Type B pancreatic cell (in vitro differentiated cells): ENCODE data around the gene DRGX. TPM values are rescaled to one million over a fixed set of nuclear protein-coding genes. Genes with fewer than 3 reads are reported as not detected.

Experiments used
- DNase-seq: peaks from one replicate; pipeline ENCODE4 v3.0.0; 2021; ENCODE audit warnings: mixed read lengths; ENCODE audit not compliant: unreplicated experiment; ENCODE audit errors: extremely low spot score
- H3K27ac Mint-ChIP-seq: 2 replicates; pipeline ENCODE4 v1.8.0; 2021; ENCODE audit warnings: mild to moderate bottlenecking, mixed read lengths
- H3K27me3 Mint-ChIP-seq: 2 replicates; pipeline ENCODE4 v1.8.0; 2021; ENCODE audit warnings: mixed read lengths
- H3K36me3 Mint-ChIP-seq: 2 replicates; pipeline ENCODE4 v1.8.0; 2021; ENCODE audit warnings: mixed read lengths
- H3K4me1 Mint-ChIP-seq: one replicate; pipeline ENCODE4 v1.8.0; 2021; ENCODE audit warnings: mixed read lengths; ENCODE audit not compliant: unreplicated experiment
- H3K4me3 Mint-ChIP-seq: 2 replicates; pipeline ENCODE4 v1.8.0; 2021; ENCODE audit warnings: mild to moderate bottlenecking, mixed read lengths
- H3K9me3 Mint-ChIP-seq: 2 replicates; pipeline ENCODE4 v1.8.0; 2021; ENCODE audit warnings: mixed read lengths
- total RNA-seq: library from RNA; stranded (reverse); gene quantifications from 2 replicates; pipeline ENCODE4 v1.2.1, GENCODE V29; 2021; ENCODE audit warnings: low replicate concordance
- TF ChIP-seq, protein P1 (sequence below): fragments of 200-600 bp; sonication (generic); conservative IDR thresholded peaks from 2 replicates; pipeline ENCODE4 v1.5.0; 2021; ENCODE audit warnings: antibody characterized with exemption, mild to moderate bottlenecking

Gene DRGX
- total RNA-seq, 1 donor from 2014 or later, result 0.22 TPM

DNA sequence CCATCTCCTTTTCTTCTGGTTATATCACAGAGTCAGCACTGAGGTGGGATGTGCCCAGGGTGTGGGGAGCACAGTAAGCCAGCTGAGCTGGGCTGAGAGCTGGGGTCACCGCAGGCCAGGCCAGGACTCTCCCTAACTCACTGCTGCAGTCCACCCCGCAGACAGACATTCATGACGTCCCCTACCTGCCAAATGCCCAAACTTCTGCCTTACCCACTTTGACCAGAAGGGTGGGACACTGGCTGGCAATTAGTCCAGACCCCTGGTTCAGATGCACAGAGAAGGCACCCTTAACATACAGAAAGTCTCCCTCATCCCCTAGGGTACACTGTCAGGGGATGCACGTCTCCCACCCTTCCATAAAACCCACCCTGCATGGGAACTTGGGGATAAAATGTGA lies 2.1 kb downstream of the DRGX start:
- DNase-seq, result no peak

DNA sequence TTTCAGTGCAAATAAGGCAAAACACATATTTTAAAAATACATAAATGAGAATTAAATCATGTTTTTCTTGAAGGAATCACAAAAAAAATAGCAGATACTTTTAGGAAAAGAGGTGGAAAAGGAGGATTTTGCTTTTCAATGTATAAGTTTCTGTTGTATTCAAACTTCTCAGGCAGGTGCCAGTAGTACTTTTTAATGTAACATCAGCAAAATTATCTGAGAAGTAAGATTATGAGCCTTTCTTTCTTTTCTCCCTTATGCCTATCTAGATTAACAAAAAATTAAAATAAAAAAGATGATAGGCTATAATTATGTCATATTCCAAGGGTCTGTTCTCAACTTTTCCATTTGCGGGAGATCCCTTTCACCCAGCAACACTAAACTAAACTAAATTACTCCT lies 2.6 kb downstream of the DRGX start:
- no peaks in the 10 kb centered on the region for H3K36me3 Mint-ChIP-seq
- no peaks in the 10 kb centered on the region for H3K9me3 Mint-ChIP-seq
- peaks cover 96% of the 10 kb centered on the region for H3K27me3 Mint-ChIP-seq
- DNase-seq, result no peak
- H3K27ac Mint-ChIP-seq, result no peak overlapping the region
- TF ChIP-seq, protein P1, sequence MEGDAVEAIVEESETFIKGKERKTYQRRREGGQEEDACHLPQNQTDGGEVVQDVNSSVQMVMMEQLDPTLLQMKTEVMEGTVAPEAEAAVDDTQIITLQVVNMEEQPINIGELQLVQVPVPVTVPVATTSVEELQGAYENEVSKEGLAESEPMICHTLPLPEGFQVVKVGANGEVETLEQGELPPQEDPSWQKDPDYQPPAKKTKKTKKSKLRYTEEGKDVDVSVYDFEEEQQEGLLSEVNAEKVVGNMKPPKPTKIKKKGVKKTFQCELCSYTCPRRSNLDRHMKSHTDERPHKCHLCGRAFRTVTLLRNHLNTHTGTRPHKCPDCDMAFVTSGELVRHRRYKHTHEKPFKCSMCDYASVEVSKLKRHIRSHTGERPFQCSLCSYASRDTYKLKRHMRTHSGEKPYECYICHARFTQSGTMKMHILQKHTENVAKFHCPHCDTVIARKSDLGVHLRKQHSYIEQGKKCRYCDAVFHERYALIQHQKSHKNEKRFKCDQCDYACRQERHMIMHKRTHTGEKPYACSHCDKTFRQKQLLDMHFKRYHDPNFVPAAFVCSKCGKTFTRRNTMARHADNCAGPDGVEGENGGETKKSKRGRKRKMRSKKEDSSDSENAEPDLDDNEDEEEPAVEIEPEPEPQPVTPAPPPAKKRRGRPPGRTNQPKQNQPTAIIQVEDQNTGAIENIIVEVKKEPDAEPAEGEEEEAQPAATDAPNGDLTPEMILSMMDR, result no peak
- no peak overlapping the region for H3K4me3 Mint-ChIP-seq
- H3K4me1 Mint-ChIP-seq, result no peaks in the 10 kb centered on the region

More for the DNA sequence above, 2.1 kb downstream of the DRGX start:
- TF ChIP-seq, protein P1, result peak; percentile 36
- H3K4me1 Mint-ChIP-seq, result no peaks in the 10 kb centered on the region
- peaks cover 96% of the 10 kb centered on the region for H3K27me3 Mint-ChIP-seq
- H3K4me3 Mint-ChIP-seq, result no peak overlapping the region
- H3K9me3 Mint-ChIP-seq, result no peaks in the 10 kb centered on the region
- no peak overlapping the region for H3K27ac Mint-ChIP-seq
- H3K36me3 Mint-ChIP-seq, result no peaks in the 10 kb centered on the region

DNA sequence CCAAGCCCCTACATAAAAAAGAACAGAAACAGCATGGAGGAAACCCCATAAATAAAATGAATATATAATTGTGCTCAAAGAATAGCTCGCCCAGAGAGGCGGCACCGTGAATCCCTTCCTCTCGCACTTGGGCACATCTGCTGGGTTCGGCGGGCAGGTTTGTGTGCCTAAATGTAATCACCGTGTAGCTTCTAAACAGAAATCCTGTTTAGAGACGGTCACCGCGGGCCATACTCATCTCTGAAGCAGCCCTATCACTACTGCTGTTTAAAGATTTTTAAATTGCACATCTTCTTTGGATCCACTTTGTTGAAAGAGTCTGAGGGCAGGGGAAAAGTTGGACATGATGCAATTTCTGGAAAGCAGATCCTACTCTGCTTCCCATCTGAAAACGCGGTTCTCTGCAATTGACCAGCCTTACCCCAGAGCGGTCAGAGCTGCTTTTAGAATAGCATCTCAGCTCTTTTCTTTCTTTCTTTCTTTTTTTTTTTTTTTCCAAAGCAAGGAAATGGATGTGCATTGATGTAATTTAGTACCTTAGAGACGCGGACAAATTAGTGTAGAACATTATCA lies 6.4 kb downstream of the DRGX start:
- H3K36me3 Mint-ChIP-seq, result no peaks in the 10 kb centered on the region
- H3K4me3 Mint-ChIP-seq, result no peak overlapping the region
- no peak for DNase-seq
- H3K4me1 Mint-ChIP-seq, result no peaks in the 10 kb centered on the region
- TF ChIP-seq, protein P1, result no peak
- H3K27me3 Mint-ChIP-seq, result peaks cover 80% of the 10 kb centered on the region
- no peak overlapping the region for H3K27ac Mint-ChIP-seq
- no peaks in the 10 kb centered on the region for H3K9me3 Mint-ChIP-seq

DNA sequence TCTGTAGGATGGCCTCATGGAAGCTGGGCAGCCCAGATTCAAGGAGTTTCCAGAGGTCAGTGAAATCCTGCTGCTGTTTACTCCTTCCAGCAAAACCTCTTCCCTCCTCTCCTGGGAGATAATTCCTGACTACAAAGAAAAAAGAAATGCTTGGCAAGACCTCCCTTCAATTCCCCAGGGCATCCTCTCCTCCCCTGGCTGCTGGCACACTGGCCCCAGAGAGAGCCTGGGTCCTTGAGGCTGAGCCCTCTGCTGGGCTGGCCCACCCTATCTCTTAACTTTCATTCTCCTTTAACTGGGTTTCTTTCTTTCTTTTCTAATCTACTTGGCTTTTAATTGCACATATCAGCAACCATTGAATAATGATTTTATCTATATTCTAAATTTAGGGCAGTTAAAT lies 7.7 kb downstream of the DRGX start:
- H3K36me3 Mint-ChIP-seq, result no peaks in the 10 kb centered on the region
- no peak overlapping the region for H3K4me3 Mint-ChIP-seq
- peaks cover 72% of the 10 kb centered on the region for H3K27me3 Mint-ChIP-seq
- H3K4me1 Mint-ChIP-seq, result no peaks in the 10 kb centered on the region
- TF ChIP-seq, protein P1, result no peak
- H3K27ac Mint-ChIP-seq, result no peak overlapping the region
- no peaks in the 10 kb centered on the region for H3K9me3 Mint-ChIP-seq
- DNase-seq, result no peak

DNA sequence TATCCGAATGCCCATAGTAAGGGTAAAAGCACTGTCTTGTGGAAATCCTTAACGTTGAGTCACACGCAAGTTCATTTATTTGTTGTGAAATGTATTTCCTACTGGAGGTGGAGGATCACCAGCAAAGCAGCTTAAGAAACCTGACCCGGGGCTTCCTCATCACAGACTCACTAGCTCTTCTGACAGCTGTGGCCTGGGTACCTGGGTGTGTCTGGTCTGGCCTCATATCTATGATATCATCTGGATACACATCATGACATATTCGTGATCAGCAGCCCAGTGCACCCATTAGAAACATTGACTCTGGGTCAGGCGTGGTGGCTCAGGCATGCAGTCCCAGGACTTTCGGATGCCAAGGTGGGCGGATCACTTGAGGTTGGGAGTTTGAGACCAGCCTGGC lies 8.8 kb downstream of the DRGX start:
- no peak overlapping the region for H3K4me3 Mint-ChIP-seq
- no peaks in the 10 kb centered on the region for H3K36me3 Mint-ChIP-seq
- no peaks in the 10 kb centered on the region for H3K9me3 Mint-ChIP-seq
- no peak for DNase-seq
- no peak overlapping the region for H3K27ac Mint-ChIP-seq
- no peaks in the 10 kb centered on the region for H3K4me1 Mint-ChIP-seq
- H3K27me3 Mint-ChIP-seq, result peaks cover 63% of the 10 kb centered on the region
- TF ChIP-seq, protein P1, result no peak
